HCT116 (cell line): ENCODE data around the gene CERCAM. TPM values are rescaled to one million over a fixed set of nuclear protein-coding genes. Genes with fewer than 3 reads are reported as not detected.

Experiments used
- ATAC-seq: fragments of 200-7000 bp; cut with Tn5 transposase; 2 replicates; pipeline ENCODE4 v1.9.1; 2020; ENCODE audit warnings: mild to moderate bottlenecking, moderate library complexity
- BruUV-seq: library from RNA; stranded (reverse); fragments of 400-500 nt; replicated peaks from 2 replicates; lab custom pipeline; 2021; lab: Mats Ljungman, UMichigan
- CTCF ChIA-PET: fragments of 300-600 bp; sonication (Branson Sonifier 250); formaldehyde crosslinking; loops from one replicate; lab custom pipeline; 2021; ENCODE audit warnings: antibody characterized with exemption; lab: Charles Lee
- POLR2A ChIA-PET: fragments of 300-600, 350-600 bp; sonication (Branson Sonifier 250); formaldehyde crosslinking; loops from one replicate; lab custom pipeline; 2021; ENCODE audit warnings: antibody characterized with exemption; lab: Charles Lee
- RAD21 ChIA-PET, 2 experiments: fragments of 300-600 bp; sonication (Branson Sonifier 250); formaldehyde crosslinking; loops; one replicate each; lab custom pipeline; 2023; ENCODE audit warnings: low total read pairs in 2 of 2; ENCODE audit not compliant: uncharacterized antibody in 2 of 2, unreplicated experiment in 2 of 2, low non-redundant PET in 1 of 2; lab: Charles Lee
- DNase-seq: peaks from one replicate; pipeline ENCODE4 v3.0.0-alpha.2; 2010; ENCODE audit warnings: low read depth, low spot score
- H2AFZ ChIP-seq: fragments of 200-600 bp; shearing (Covaris generic), sonication (generic); 2 replicates; pipeline ENCODE4 v1.6.1; 2017; ENCODE audit warnings: low read depth, mixed run types, mixed read lengths, antibody characterized with exemption, low read length; ENCODE audit not compliant: poor library complexity, severe bottlenecking
- H3K27ac ChIP-seq: 2 replicates; pipeline ENCODE4 v1.5.1; 2012; ENCODE audit warnings: low read depth, low read length
- H3K27me3 ChIP-seq: fragments of 200-600 bp; sonication (generic); 2 replicates; pipeline ENCODE4 v1.6.1; 2016; ENCODE audit warnings: mixed run types, low read length, mixed read lengths; ENCODE audit not compliant: insufficient read depth
- H3K36me3 ChIP-seq, 2 experiments: fragments of 200-500 bp in 1 of 2; fragments of 200-600 bp in 1 of 2; sonication (Bioruptor generic) in 1 of 2; sonication (generic) in 1 of 2; 2 replicates each; pipeline versions ENCODE4 v1.5.1 to v1.6.1; 2014 to 2016; ENCODE audit warnings: low read length in 2 of 2, inconsistent platforms in 1 of 2, mixed read lengths in 1 of 2, mixed run types in 1 of 2; ENCODE audit not compliant: insufficient read depth in 2 of 2, control insufficient read depth in 1 of 2
- H3K4me1 ChIP-seq, 2 experiments: fragments of 200-600 bp in 1 of 2; sonication (generic) in 1 of 2; 2 replicates each; pipeline versions ENCODE4 v1.5.1 to v1.6.1; 2012 to 2017; ENCODE audit warnings: low read length in 2 of 2, inconsistent platforms in 1 of 2, mild to moderate bottlenecking in 1 of 2, mixed read lengths in 1 of 2, mixed run types in 1 of 2, moderate library complexity in 1 of 2; ENCODE audit not compliant: insufficient read depth in 2 of 2, control insufficient read depth in 1 of 2
- H3K4me2 ChIP-seq: fragments of 200-600 bp; sonication (generic); 2 replicates; pipeline ENCODE4 v1.6.1; 2017; ENCODE audit warnings: mixed run types, low read length, mixed read lengths
- H3K4me3 ChIP-seq, 2 experiments: fragments of 200-600 bp in 1 of 2; sonication (generic) in 1 of 2; replicated peaks in 1 of 2; 2 replicates each; pipeline ENCODE4 v1.5.1; 2011 to 2016; ENCODE audit warnings: low read length in 2 of 2, control low read depth in 1 of 2, low read depth in 1 of 2, mild to moderate bottlenecking in 1 of 2, mixed read lengths in 1 of 2, mixed run types in 1 of 2
- H3K79me2 ChIP-seq: fragments of 200-600 bp; sonication (generic); 2 replicates; pipeline ENCODE4 v1.6.1; 2017; ENCODE audit warnings: mild to moderate bottlenecking, mixed run types, low read length, moderate library complexity, mixed read lengths; ENCODE audit not compliant: insufficient read depth
- H3K9ac ChIP-seq: fragments of 200-600 bp; sonication (generic); 2 replicates; pipeline ENCODE4 v1.6.1; 2016; ENCODE audit warnings: low read length, mixed read lengths
- H3K9me2 ChIP-seq: fragments of 200-600 bp; sonication (generic), shearing (Covaris generic); 2 replicates; pipeline ENCODE4 v1.6.1; 2017; ENCODE audit warnings: mixed run types, mild to moderate bottlenecking, moderate library complexity; ENCODE audit not compliant: insufficient read depth
- H3K9me3 ChIP-seq, 2 experiments: fragments of 200-500 bp in 1 of 2; fragments of 200-600 bp in 1 of 2; sonication (Bioruptor generic) in 1 of 2; sonication (generic) in 1 of 2; 2 replicates each; pipeline ENCODE4 v1.6.1; 2014 to 2017; ENCODE audit warnings: low read length in 2 of 2, mixed read lengths in 2 of 2, inconsistent platforms in 1 of 2, low read depth in 1 of 2, mild to moderate bottlenecking in 1 of 2, mixed run types in 1 of 2, moderate library complexity in 1 of 2; ENCODE audit not compliant: control insufficient read depth in 1 of 2, insufficient read depth in 1 of 2
- H4K20me1 ChIP-seq: fragments of 200-600 bp; sonication (generic), shearing (Covaris generic); 2 replicates; pipeline ENCODE4 v1.6.1; 2017; ENCODE audit warnings: mixed run types, mild to moderate bottlenecking, moderate library complexity; ENCODE audit not compliant: insufficient read depth
- ATF3 ChIP-seq: IDR thresholded peaks from 2 replicates; pipeline ENCODE4 v1.6.1; 2012
- CBX3 ChIP-seq: IDR thresholded peaks from 2 replicates; pipeline ENCODE4 v1.6.1; 2012; ENCODE audit warnings: low read depth
- CEBPB ChIP-seq: IDR thresholded peaks from 2 replicates; pipeline ENCODE4 v1.6.1; 2012; ENCODE audit warnings: low read depth
- ELF1 ChIP-seq: IDR thresholded peaks from 2 replicates; pipeline ENCODE4 v1.6.1; 2012; ENCODE audit warnings: low read depth, borderline replicate concordance
- EZH2phosphoT487 ChIP-seq: fragments of 200-600 bp; IDR thresholded peaks from 2 replicates; pipeline ENCODE4 v1.6.1; 2018; ENCODE audit warnings: antibody characterized with exemption, borderline replicate concordance
- FOSL1 ChIP-seq: IDR thresholded peaks from 2 replicates; pipeline ENCODE4 v1.6.1; 2012; ENCODE audit warnings: low read depth
- JUND ChIP-seq: IDR thresholded peaks from 2 replicates; pipeline ENCODE4 v1.6.1; 2012
- MAX ChIP-seq: IDR thresholded peaks from 2 replicates; pipeline ENCODE4 v1.6.1; 2012
- POLR2AphosphoS5 ChIP-seq: IDR thresholded peaks from 2 replicates; pipeline ENCODE4 v1.6.1; 2011; ENCODE audit warnings: mild to moderate bottlenecking, low read depth, low read length, moderate library complexity
- RAD21 ChIP-seq: IDR thresholded peaks from 2 replicates; pipeline ENCODE4 v1.6.1; 2012; ENCODE audit warnings: low read depth, mild to moderate bottlenecking
- SRF ChIP-seq: IDR thresholded peaks from 2 replicates; pipeline ENCODE4 v1.6.1; 2012; ENCODE audit warnings: low read depth
- TCF7L2 ChIP-seq: IDR thresholded peaks from 2 replicates; pipeline ENCODE4 v1.7.0; 2011; ENCODE audit warnings: borderline replicate concordance, inconsistent platforms; ENCODE audit not compliant: insufficient read depth, insufficient read length; ENCODE audit errors: extremely low read depth
- YY1 ChIP-seq: IDR thresholded peaks from 2 replicates; pipeline ENCODE4 v1.6.1; 2011; ENCODE audit warnings: low read length, low read depth, moderate library complexity, mild to moderate bottlenecking; ENCODE audit not compliant: insufficient replicate concordance; ENCODE audit errors: extremely low read depth
- intact Hi-C: fragments of 100-400 bp; cut with micrococcal nuclease; formaldehyde crosslinking; loops from 2 replicates; pipeline ENCODE4 v1.10.0; 2022
- total RNA-seq: library from RNA; stranded (reverse); gene quantifications from one replicate; pipeline ENCODE4 v1.2.1, GENCODE V29; 2021; ENCODE audit not compliant: unreplicated experiment

The CERCAM gene
- total RNA-seq, 1 experiment from 2014 or later, result 27.0 TPM

DNA sequence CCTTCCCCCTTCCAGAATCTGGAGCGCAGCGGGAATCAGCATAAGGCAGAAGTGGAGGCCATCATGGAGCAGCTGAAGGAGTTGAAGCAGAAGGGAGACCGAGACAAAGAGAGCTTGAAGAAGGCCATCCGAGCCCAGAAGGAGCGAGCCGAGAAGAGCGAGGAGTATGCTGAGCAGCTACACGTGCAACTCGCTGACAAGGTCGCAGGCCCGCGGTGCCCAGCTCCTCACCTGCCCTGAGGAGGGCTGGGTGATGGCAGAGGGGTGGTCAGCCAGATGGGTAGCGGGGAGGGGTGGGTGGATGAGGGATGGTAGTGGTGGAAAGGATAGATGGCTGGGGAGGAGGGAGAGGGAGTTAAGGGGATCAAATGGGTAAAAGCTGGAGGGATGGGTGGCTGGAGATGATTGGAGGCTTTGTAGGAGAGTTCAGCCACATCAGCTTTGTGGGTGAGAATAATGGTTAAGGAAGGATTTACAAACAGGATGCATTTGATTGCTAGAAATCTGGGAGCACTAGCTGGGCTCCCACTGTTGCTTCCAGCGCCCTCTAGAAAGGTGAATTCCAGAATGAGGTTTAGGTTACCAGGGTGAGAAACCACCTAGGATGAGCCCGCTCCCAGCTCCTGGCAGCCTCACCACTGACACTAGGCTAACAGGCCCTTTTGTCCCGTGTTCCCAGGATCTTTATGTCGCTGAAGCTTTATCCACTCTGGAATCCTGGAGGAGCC, 64.2 kb downstream of the CERCAM start:
- H3K9me3 ChIP-seq, result no peaks in the 10 kb centered on the region
- H3K79me2 ChIP-seq, result no peaks in the 10 kb centered on the region
- BruUV-seq, result no TSS peak
- DNase-seq, result no peak
- ATAC-seq, result no peak
- H3K4me2 ChIP-seq, result no peak overlapping the region
- no peaks in the 10 kb centered on the region for H3K27me3 ChIP-seq
- no peaks in the 10 kb centered on the region for H3K4me1 ChIP-seq
- H3K27ac ChIP-seq, result no peak overlapping the region
- ChIA-PET RAD21 (no interaction called here), POLR2A (no interaction called here), CTCF (no interaction called here)
- TF ChIP-seq RAD21, result no peak
- no peak for TF ChIP-seq CEBPB
- no peak overlapping the region for H2AFZ ChIP-seq
- no peaks in the 10 kb centered on the region for H3K9me2 ChIP-seq
- no peak overlapping the region for H3K9ac ChIP-seq
- no peaks in the 10 kb centered on the region for H4K20me1 ChIP-seq
- no peak overlapping the region for H3K4me3 ChIP-seq
- H3K36me3 ChIP-seq, result peaks cover 25 to 45% of the 10 kb centered on the region in 2 experiments
- intact Hi-C loops, result no loop called here

GRCh38 chr9:128485414-128485855, 64.8 kb downstream of the CERCAM start:
- Histone ChIP-seq H3K27me3 (no peaks in the 10 kb centered on the region), H3K9me3 (no peaks in the 10 kb centered on the region), H3K4me1 (no peaks in the 10 kb centered on the region), H3K79me2 (no peaks in the 10 kb centered on the region), H2AFZ (no peak overlapping the region), H3K4me2 (no peak overlapping the region), H3K27ac (no peak overlapping the region), H3K9me2 (no peaks in the 10 kb centered on the region), H3K36me3 (peaks cover 26 to 43% of the 10 kb centered on the region in 2 experiments), H4K20me1 (no peaks in the 10 kb centered on the region), H3K4me3 (no peak overlapping the region), H3K9ac (no peak overlapping the region)
- BruUV-seq, result no TSS peak
- ChIA-PET CTCF (no interaction called here), RAD21 (no interaction called here), POLR2A (no interaction called here)
- ATAC-seq, result no peak; the same call in 1 of the 2 replicates
- TF ChIP-seq MAX (no peak), ELF1 (no peak), FOSL1 (no peak), ATF3 (no peak), YY1 (no peak), POLR2AphosphoS5 (no peak), CBX3 (no peak), TCF7L2 (no peak), CEBPB (no peak), EZH2phosphoT487 (no peak), SRF (no peak), JUND (no peak)
- DNase-seq, result no peak
- intact Hi-C loops, result no loop called here
